DMS153 (cell line): ENCODE data around the gene DPH1.
"Not testable (repeated sequence)": the region's sequence is repeated elsewhere in the genome, so short reads cannot be mapped to it uniquely, and the experiment has no call there.

ENCODE experiments used
- DNase-seq: peaks from one replicate; lab custom pipeline; 2025; lab: John Stamatoyannopoulos, UW

Gene DPH1

DNA sequence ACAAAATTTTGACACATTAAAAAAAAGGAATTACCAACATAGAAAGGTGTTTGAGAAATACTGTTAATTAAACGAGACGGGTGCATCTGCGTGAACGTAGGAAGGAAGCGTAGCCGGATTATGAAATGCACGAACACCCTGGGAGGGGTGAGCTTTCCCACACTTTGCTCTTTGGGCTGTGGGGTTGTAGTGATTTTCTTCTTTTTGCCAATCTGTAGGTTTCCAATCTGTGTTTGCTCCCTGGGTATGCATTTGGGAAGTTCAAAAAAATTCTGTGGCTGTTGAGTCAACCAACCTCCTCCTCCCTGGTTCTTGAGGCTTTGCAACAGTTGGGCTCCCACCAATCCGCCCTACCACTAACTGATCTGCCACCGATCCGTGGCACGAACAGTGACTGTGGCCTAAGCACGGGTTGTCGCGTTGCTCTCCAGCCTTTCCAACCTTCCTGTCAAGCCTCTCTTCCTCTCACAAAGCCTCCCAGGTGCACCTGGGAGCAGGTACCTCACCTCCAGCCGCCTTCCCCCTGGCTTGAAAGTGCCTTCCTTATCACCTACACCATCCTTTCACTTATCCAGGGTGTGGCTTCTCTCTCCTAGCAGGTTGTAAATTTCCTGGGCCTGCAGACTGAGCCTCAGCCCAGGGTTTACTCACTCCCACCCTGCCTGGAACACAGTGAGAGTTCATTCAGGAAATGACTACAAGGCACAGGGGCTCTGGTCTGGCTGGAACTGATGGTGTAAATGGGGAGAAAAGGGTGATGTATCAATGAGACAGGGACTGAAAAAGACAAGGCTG, 21.4 kb upstream of the DPH1 start:
- no peak for DNase-seq

DNA sequence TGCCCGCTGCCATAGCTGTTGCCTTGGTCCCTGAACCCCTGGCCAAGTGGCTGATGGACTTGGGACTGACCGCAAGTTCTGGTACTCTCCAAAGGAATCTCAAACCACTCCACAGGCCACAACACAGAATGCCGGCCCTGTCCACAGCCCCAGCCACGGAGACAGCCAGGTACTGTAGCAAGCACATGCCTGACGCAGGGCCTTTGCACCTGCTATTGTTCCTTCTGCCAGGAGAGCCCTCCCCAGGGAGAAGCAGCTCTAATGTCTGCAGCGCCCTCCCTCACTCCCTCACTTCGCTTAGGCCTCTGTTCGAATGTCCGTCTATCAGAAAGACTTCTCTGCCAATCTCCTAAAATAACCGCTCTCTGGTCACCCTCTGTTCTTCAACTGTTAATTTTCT, 20.2 kb upstream of the DPH1 start:
- no peak for DNase-seq

DNA sequence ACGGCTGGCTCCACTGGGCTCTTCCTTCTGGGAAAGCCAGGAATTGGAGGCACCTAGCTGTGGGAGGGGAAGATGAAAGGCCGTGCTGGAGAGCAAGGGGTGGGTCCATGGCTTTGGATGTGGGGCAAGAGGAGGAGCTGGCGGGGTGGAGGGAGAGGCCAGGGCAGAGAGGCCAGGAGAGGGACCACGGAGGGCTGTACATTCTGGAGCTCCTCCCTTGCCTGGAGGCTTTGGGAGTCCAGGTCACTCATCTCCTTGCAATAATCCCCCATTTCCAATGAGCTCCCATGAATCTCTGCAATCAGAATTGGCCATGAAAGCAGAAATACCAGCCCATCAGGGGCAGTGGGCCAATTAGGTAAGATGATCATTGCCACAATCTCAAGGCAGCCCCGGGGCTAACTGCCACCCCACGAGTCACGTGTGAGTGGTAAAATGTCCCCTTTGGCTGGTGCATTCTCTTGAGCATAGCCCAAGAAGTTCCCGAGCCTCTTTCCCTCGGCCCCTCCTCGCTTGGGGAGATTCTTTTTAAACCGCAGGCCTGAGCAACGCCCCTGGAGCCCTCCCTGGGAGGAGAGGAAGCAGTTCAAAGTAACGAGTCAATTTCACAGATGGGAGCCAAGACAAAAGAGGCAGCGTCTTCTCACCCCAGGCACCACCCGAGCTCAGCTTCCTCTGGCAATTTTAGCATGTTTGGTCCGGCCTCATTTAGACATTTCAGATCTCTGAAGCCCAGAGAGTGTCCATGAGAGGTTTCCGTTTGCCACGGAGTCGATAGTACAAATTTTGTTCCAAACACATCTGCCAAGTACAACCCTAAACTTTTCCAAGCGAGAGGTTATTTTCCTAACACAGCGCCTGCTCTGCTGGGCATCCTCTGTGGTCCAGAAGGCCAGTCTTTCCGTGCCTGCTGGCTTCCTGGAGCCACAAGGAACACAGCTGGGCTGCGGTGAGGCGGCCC, 18.3 kb upstream of the DPH1 start:
- no peak for DNase-seq

DNA sequence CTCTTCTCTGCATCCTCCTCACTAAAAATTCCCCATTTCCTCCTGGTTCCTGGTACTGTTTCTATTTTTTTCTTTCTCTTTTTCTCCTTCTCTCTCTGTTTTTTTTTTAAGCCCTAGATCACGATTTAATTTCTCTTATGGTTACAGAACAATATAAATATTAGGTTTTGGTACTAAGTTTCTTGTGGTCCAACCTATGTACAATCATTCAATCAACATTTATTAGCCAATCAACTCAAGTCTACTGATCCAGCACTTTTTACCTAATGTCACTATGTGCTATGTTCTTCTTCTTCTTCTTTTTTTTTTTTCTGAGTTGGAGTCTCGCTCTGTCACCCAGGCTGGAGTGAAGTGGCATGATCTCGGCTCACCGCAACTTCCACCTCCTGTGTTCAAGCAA, 17.5 kb upstream of the DPH1 start:
- no peak for DNase-seq

DNA sequence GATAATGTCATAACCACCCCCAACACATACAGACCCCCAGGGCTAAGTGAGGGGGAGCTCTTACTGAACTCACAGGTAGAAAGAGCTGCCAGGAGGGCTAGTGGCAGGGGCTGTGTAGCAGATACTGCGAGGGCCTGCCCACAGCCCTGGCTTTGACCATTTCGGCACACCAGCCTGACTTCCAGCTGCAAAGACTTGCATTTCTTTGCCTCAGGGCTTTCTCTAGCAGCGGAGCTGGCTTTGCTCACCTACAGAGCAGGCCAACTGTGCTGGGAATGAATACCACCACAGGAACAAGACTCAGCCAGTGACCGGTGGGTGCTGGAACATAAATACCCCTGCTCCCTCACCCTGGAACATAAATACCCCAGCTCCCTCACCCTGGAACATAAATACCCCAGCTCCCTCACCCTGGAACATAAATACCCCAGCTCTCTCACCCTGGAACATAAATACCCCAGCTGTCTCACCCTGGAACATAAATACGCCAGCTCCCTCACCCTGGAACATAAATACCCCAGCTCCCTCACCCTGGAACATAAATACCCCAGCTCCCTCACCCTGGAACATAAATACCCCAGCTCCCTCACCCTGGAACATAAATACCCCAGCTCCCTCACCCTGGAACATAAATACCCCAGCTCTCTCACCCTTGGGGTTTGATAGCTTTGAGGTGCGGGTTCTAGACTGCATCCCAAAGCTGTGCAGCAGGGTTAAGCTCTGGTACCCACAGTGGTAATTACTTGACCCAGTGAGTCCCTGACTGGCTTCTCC, 16.5 kb upstream of the DPH1 start:
- not testable (repeated sequence) for DNase-seq

DNA sequence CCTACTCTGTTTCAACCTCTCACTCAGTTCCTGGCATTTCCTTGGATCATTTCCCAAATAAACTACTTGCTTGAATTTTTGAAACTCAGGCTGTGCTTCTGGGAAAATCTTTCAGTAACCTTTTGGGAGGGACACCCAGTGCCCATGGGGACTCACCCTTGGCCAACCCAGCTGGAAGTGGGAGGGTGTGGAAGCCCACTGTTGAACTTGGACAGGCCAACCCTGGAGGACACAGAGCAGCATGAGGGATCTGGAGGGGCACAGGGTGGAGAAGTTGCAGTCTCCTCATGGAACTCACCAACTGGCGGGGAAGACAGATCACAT, 16.0 kb upstream of the DPH1 start:
- DNase-seq, result no peak

DNA sequence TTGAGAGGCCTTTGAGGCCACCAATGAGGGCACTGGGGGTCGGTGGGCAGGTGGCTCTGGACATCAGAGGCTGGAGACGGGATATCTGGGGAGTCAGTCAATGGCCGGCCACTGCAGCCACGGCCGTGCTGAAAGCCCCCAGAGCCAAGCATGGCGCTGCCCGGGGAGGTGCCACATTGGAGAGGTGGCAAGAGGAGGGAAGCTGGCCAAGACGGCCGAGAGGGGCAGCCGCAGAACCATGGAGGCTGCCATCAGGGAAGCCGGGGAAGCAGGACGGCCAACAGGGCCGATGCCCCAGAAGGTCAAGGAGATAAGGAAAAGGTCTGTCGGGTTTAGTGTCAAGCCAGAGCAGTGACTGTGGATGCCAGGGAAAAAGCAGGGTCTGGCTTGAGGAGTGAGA, 14.6 kb upstream of the DPH1 start:
- DNase-seq, result no peak

DNA sequence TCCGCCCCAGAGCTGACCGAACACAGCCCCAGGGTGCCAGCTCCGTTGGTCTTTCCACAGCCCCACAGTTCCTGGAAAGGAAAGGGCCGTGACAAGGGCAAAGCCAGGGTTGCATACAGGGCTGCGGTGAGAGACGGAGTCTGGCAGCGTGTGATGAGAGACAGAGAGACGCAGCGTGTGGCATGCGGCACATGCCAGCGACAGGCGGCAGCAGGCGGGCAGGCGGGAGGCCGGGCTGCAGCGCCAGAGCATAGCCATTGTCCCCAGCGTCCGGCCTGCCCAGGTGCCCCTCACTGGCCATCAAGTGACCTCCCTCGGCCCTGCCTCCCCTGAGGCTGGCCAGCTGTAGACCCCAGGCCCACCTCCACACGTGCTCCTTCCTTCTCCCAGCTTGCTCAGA, 13.5 kb upstream of the DPH1 start:
- no peak for DNase-seq

DNA sequence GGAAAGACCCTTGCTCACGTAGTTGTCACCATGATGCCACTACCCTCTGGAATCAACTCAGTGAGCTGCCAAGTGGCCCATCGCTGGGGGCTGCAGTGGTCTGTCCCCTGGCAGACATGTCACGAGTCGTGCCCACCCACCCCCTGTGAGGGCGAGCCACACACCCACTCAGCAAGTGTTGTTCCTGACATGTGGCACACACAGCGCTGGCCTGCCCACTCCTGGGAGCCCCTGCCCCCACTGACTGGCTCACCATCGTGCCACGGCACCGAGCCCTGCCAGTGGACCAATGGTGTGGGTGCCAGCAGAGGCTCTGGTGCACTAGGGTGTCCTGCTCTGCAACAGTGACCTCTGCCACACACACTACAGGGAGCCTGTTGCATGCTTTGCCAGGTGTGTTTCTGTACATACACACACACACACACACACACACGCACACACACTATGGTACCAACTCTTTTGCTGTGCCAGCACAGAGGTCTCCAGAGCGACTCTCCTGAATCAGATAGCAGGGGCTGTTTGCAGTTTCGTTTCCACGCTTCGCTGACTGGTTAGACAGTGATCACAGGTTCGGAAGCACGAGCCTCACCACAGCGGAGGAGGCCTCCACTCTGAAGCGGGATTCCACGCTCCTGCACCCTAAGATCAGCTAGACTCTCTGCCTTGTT, 12.5 kb upstream of the DPH1 start:
- no peak for DNase-seq

DNA sequence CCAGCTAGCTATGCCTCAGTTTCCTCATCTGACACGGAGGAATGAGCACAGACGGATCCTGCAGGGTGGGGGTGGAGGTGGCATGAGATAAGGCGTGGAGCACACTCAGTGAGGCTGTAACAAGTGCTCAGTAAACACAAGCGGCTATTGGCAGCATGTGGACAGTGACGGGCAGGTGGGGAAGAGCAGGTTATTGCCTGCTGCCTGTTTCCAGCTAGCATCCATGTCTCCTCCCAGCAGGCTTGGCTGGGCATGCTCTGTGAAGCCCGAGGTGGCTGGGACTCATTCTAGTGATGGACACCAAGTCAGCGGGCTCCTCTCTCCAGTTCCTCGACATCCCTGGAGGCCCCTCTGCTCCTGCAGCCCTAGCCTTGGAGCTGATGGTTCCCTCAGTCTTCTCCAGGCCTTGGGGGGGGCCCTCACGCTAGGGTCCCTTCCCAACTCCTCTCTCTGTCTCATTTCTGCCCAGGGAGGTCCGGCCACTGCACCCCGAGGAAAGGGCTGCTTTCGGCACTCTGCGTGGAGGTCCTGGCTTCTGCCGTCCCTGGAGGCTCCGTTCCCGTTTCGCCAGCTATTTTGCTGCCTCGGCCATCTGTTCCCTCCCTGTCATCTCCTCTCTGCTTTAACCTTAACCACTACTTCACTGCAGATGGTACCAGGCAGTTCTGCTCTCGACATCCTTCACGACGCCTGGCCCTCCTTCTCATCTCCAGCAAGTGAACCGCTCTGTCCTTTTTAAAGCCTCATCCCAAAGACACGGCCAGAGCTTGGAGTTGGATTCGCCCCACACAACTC, 11.0 kb upstream of the DPH1 start:
- peak; percentile 7 for DNase-seq

DNA sequence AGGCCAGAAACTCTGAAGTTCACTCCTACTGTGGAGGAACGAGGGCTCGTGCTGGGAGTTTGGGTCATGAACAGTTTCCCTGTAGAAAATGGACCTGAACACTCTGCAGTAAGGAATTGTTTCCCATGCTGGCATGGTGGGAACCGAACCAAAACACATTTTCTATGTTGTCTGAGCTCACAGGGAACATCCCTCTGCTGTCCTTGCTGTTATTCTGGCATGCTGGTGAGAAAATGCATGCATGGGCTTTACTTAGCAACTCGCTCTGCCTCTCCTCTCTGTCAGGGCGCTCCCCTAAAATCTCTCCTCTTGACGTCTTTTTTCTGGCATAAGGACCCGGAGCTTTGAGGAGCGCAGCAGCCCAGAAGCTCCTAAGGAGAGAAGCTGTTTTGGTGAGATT, 10.2 kb upstream of the DPH1 start:
- DNase-seq, result no peak

DNA sequence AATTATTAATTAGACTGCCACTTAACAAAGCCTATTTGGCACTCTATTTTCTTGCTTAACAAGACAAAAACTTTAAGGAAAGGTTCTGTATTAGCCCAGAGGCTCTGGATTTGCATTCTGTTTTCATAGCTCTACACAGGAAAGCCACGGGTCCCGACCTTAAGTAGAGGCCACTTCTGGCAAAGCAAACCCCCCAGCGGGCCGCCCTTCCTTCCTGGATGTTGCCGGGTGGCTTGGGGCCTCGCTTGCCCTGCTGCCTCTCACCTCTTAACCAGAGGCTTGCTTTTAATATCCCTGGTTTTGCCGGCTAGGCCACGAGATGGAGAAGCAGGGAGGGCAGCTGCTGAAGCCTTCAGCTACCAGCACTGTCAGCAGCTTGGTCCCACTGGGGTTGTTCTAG, 9.2 kb upstream of the DPH1 start:
- DNase-seq, result no peak

DNA sequence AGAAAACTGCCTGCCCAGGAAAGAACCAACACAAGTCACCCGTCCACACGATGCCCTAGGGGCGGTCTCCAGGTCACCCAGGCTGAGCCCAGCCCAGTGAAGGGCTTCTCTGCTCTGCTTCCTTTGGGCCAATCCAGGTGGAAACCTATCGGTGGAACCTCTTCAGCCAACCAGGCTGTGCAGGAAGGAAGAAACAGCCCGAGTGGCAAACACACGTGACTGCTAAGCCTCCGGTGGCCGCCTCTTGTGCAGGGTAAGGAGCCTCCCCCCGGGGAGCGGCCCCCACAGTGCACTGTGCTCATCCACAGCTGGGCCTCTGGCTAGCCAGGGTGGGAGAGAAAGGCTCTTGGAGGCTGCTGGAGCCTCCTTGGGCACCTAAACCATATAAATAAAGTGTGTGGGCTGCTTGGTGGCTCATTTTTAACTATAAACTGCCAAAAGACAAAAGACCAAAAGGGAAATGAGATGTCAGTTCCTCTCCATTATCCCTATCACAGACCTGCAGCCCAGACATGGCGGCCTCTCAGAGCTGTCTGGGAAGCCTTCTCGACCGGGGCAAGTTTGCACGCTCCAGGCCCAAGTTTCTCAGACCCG, 7.2 kb upstream of the DPH1 start:
- no peak for DNase-seq

DNA sequence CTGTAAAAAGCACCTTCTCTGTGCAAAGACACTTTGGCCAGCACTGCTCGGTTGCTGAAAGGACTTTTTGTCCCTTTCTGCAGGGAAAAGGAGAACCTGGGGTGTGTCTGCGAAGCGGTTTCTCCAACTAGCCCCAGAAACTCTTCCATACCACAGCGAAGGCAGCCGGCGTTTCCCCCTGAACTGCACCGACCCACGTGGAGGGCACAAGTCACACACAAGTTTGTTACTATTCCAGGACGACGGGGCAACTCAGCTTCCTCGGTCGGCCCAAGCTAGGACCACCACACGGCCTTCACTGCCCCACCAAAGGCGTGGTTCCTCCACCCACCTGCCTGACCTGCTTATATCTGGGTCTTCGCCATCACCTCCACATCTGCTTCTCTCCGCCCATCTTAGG, 6.7 kb upstream of the DPH1 start:
- DNase-seq, result no peak

DNA sequence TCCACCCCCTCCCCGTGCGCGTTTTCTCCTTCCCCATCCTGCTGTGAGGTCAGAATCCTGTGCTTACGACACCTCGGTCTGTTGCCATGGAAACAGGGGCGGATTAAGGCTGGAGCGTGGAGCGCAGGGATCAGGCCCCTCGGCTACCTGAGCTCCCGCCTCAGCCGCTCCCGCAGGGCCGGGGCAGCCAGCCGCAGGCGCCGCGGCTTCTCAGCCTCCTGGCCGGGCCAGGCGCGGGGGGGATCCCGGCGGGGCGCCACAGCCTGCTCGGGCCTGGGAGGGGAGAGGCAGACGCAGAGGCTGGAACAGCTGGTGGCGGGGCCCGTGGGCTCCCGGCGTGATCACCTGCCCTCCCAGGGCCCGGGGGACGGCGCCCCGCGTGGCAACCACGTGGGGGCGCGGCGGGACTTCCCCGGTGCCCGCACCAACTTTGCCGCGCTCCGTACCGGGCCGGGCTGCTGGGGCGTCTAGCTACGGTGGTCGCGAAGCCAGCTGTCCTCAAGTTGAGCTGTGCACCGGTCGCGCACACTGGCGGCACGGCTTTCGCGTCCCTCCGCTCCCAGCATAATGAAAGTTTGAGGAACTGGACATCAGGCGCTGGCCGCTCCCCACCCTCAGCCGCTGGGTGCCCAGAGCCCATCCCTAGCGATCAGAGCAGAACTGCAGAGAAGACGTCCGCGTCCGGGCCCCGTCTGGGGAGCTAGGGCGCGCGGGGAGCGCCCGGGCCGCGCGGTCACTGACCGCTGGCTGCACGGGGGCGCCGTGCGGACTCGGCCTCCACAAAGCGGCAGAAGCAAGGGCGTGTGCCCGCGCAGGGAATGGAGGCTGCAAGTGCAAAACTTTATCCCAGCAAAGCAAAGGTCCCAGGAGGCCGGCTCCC, 6.0 kb upstream of the DPH1 start:
- DNase-seq, result no peak

DNA sequence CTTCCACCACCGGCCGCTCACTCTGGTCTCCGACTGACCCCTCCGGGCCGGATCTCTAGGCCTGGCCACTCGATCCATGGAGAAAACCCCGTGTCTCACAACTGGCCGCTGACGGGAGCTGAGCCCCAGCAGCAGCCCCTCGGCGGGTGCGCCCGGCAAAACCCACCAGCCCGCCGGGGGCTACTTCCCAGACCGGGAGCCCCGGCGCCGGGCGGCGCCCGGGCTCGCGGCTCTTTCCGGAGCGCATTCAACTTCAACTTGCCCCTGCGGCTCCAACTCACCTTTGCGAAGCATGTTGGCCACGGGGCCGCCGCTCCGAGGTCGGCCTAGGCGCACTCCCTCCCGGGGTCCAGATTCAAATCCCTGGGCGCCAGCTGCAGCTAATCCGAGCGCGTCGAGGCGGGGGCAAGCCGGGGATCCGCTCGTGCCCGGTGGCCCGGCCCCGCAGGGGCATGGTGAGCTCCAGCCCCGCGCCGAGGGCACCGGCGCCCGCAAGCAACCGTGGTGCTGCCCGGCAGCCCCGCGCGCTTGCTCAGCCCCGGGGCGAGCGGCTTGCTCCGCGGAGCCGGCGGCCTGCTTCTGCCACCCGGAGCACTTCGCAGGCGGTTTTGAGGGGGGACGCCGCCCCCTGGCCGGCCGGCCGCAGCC, 5.3 kb upstream of the DPH1 start:
- no peak for DNase-seq

DNA sequence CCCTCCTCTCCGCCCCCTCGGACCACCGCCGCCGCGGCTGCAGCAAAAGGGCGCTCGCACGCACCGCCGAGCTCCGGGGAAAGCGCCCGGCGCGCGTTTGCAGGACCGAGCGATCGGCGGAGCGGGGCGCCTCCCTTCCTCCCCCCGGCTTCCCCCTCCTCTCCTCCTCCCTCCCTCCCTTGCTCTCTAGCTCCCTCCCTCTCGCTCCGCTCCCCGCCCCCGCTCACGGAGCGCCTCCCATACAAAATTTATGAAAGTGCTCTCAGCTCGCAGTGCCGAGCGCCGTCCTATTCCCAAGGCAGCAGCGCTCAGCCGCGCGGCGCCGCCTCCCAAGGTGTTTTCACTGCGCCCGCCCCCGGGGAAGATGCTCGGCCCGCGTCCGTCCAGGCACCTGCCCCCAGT, 4.7 kb upstream of the DPH1 start, which contains the start of gene RTN4RL1:
RTN4RL1 (minus strand) TSS at position 115 of the 402 bp plus-strand sequence. CDS start 469 bp downstream, outside the sequence.
- no peak for DNase-seq

DNA sequence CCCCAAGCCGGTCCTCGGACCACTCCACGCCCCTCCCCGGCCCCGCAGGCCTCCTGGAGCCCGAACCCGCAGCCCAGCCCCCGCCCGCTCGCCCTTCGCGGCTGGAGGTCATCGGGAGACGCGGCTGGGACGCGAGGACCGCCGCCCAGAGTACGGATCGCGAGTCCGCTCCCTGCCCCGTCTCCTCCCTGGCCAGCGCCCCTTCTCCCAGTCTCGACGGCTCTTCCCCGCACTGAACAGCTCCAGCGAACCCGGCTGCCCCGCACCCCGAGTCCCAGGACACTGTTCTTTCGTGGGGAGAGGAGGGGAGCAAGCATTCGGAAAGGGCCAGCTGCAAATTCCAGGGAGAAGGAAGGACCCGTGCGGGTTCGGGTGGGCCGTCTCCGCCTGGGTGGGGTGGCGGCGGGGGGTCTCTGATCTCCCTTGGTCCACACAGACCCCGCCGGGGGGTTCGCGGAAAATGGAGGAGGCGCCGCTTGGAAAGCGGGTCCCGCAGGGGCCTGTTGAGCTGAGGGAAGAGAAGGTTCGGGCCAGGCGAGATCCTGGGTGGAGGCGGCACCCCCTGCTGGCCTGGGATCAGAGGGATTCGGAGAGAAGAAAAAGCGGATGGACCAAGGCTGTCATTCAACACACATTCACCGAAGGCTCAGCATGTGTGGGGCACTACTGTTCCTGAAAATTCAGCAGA, 4.2 kb upstream of the DPH1 start:
- DNase-seq, result no peak
